Astrocyte of the cerebellum (primary cell): Measurements from ENCODE around the gene FAM83D.
"Not testable (repeated sequence)": the region's sequence is repeated elsewhere in the genome, so short reads cannot be mapped to it uniquely, and the experiment has no call there.

Experiments
- DNase-seq: peaks from one replicate; pipeline ENCODE4 v3.0.0-alpha.2; 2011; ENCODE audit warnings: low read depth
- H3K4me3 ChIP-seq: 2 replicates; pipeline ENCODE4 v1.5.1; 2011; ENCODE audit warnings: mild to moderate bottlenecking, low read depth, low read length, moderate library complexity
- in situ Hi-C: cut with HindIII; loops from 2 replicates; pipeline ENCODE4 v1.10.0; 2017; ENCODE audit warnings: low sequenced_read_pairs
- TF ChIP-seq, protein P1 (sequence below): IDR thresholded peaks from 2 replicates; pipeline ENCODE4 v1.5.1; 2012; ENCODE audit warnings: low read length, low read depth, moderate library complexity, mild to moderate bottlenecking; ENCODE audit errors: missing control alignments

FAM83D gene

DNA sequence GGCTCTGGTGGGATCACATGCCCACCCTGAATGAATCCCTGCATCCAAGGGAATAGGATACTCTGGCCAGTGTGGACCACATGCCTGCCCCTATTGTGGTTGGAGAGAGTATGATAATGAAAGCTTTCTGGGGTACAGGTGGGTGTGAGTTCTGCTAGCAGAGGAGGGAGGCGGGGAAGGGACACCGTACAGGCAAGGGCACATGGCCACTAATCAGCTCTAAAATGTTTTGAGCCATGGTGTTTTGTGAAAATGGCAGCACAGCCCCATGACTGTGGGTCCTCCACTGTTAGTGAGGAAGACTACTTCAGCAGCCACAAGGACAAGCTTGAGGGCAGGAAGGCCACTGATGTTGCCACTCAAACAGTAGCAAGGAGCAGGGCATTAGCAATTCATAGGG, 24.0 kb downstream of the FAM83D start:
- in situ Hi-C loops: no loop called here
- DNase-seq: no peak
- TF ChIP-seq, protein P1, sequence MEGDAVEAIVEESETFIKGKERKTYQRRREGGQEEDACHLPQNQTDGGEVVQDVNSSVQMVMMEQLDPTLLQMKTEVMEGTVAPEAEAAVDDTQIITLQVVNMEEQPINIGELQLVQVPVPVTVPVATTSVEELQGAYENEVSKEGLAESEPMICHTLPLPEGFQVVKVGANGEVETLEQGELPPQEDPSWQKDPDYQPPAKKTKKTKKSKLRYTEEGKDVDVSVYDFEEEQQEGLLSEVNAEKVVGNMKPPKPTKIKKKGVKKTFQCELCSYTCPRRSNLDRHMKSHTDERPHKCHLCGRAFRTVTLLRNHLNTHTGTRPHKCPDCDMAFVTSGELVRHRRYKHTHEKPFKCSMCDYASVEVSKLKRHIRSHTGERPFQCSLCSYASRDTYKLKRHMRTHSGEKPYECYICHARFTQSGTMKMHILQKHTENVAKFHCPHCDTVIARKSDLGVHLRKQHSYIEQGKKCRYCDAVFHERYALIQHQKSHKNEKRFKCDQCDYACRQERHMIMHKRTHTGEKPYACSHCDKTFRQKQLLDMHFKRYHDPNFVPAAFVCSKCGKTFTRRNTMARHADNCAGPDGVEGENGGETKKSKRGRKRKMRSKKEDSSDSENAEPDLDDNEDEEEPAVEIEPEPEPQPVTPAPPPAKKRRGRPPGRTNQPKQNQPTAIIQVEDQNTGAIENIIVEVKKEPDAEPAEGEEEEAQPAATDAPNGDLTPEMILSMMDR: no peak
- no peak overlapping the region for H3K4me3 ChIP-seq

DNA sequence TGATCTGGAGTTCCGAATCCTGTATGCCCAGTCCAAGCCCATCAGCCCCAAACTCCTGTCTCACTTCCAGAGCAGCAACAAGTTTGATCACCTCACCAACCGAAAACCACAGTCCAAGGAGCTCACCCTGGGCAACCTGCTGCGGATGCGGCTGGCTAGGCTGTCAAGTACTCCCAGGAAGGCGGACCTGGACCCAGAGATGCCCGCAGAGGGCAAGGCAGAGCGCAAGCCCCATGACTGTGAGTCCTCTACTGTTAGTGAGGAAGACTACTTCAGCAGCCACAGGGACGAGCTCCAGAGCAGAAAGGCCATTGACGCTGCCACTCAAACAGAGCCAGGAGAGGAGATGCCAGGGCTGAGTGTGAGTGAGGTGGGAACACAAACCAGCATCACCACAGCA, 25.4 kb downstream of the FAM83D start:
- no peak overlapping the region for H3K4me3 ChIP-seq
- TF ChIP-seq, protein P1: no peak
- no peak for DNase-seq
- in situ Hi-C loops: no loop called here

DNA sequence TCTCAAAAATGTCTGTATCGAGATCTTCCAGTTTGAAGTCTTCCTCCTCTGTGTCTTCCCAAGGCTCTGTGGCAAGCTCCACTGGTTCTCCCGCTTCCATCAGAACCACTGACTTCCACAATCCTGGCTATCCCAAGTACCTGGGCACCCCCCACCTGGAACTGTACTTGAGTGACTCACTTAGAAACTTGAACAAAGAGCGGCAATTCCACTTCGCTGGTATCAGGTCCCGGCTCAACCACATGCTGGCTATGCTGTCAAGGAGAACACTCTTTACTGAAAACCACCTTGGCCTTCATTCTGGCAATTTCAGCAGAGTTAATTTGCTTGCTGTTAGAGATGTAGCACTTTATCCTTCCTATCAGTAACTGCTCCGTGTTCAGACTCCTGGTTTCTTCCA, 25.9 kb downstream of the FAM83D start:
- DNase-seq: no peak
- in situ Hi-C loops: no loop called here
- no peak overlapping the region for H3K4me3 ChIP-seq
- TF ChIP-seq, protein P1: no peak

DNA sequence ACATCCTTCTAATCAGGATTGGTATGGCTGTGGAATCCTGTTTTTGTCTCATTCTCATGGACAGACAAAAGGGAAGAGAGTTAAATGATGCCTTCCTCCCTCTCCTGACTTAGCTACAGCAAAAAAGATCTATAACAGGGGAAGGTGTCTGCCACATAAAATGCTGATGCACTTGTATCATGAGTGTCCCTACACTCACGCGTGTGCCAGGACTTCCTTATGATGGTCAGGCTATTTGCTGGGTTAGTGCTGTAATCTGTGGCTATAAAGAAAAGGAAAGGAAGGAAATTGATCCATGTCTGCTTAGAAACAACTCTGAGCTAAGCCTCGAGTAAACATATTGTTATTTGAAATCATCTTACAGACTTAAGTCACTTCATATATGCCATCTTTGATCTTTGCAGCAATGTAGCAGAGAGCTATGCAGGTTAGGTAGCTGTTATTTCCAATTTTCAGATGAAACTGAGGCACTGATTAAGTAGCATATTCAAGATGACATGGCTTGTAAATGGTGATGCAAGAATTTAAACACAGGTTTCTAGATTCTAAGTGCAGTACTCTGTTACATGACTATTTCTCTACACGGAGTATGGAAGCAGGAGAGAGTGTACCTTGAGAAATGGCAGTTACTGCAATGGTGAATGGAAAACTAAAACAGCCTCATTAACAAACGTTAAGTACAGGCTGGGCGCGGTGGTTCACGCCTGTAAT, 27.6 kb downstream of the FAM83D start:
- TF ChIP-seq, protein P1: no peak
- in situ Hi-C loops: no loop called here
- DNase-seq: no peak
- no peak overlapping the region for H3K4me3 ChIP-seq

DNA sequence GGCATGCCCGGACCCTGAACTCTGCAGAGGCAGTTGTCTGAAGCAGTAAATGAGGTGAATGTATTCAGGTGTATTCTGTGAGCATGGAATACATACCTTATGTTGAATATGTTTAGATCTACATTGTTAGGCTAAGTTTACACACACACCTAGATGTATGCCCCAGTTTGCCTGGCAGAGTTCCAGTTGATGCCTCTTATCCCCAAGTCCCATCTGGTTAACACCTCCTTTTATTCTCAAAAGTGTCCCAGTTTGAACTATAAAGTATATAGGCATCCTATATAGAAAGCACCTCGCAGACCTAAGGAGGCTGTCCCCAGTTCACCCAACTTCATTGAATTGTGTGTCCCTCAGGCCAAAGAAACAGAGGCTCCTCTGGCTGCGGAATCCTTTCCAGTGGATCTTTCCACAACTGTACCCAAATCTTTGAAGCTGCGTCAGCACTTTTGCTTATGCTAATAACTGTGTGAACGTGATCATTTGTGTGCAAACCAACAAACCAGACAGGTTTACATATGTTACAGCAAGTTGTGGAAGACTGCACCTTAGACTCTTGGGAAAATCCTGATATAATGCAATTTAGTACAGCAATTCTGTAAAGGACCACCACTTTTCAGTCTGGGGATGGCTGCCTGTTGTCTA, 31.1 kb downstream of the FAM83D start:
- no peak for DNase-seq
- H3K4me3 ChIP-seq: no peak overlapping the region
- TF ChIP-seq, protein P1: no peak
- in situ Hi-C loops: no loop called here

DNA sequence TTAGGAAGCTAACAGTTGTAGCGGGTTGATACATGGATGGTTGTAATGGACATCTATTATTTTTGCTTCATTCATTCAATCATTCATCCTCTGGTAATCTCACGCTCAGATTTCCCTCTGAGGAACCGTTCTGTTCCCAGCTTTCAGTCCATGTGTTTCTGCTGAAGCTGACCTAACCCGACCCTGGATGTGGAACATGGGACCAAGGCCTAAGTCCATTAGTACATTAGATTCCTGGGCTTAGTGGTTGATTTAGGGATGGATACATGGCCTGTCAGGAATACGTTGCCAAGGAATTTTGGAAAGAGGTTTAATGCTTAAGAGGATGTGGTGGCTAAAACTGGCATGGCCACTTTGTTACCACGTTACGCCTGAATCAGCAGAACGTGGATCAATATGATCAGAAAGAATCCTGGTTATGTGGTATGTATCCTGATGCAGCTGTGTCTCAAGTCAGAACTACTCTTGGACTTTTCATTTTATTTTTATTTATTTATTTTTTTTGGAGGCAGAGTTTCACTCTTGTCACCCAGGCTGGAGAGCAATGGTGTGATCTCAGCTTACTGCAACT, 31.8 kb downstream of the FAM83D start:
- TF ChIP-seq, protein P1: no peak
- DNase-seq: no peak
- no peak overlapping the region for H3K4me3 ChIP-seq
- in situ Hi-C loops: no loop called here

DNA sequence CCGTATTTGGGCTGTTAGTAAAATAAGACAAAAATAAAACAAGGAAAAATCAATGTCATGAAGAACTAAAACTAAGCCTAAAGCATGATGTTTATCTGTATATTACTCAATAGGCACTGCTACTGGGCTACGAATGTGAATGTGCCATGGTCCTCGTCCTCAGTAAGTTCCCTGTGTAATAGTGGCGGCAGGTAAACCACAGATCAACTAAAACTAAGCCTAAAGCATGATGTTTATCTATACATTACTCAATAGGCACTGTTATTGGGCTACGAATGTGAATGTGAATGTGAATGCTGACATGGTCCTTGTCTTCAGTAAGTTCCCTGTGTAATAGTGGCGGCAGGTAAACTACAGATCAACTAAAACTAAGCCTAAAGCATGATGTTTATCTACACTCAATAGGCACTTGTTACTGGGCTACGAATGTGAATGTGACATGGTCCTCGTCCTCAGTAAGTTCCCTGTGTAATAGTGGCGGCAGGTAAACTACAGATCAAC, 34.0 kb downstream of the FAM83D start:
- DNase-seq, in situ Hi-C loops, H3K4me3 ChIP-seq: not testable (repeated sequence)
